Measurements from ENCODE around the gene CCL11.
A peak's percentile ranks its signal among the peaks of the same experiment; 100 is the strongest.

Gene CCL11

DNA sequence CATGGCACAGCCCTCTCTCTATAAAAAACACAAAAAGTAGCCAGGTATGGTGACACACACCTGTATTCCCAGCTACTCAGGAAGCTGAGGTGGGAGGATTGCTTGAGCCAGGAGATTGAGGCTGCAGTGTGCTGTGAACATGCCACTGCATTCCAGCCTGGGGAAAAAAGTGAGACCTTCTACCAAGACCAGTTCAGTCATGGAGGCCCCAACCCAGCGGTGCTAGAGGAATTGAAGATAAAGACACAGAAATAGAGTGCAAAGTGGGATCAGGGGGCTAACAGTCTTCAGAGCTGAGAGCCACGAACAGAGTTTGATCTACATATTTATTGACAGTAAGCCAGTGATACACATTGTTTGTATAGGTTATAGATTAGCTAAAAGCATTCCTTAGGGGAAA lies 18.1 kb downstream of the CCL11 start:
- in situ Hi-C loops (cut with HindIII; ENCODE audit: low pct_ligation_motif_present, low sequenced_read_pairs), result no loop called here
- Histone ChIP-seq H3K36me3 (replicated peaks) (no peaks in the 10 kb centered on the region), H3K4me3 (ENCODE audit: low read depth, low read length) (no peak overlapping the region), H3K27ac (no peak overlapping the region), H3K27me3 (replicated peaks) (no peaks in the 10 kb centered on the region)
- no peak for DNase-seq
- TF ChIP-seq, protein P1, sequence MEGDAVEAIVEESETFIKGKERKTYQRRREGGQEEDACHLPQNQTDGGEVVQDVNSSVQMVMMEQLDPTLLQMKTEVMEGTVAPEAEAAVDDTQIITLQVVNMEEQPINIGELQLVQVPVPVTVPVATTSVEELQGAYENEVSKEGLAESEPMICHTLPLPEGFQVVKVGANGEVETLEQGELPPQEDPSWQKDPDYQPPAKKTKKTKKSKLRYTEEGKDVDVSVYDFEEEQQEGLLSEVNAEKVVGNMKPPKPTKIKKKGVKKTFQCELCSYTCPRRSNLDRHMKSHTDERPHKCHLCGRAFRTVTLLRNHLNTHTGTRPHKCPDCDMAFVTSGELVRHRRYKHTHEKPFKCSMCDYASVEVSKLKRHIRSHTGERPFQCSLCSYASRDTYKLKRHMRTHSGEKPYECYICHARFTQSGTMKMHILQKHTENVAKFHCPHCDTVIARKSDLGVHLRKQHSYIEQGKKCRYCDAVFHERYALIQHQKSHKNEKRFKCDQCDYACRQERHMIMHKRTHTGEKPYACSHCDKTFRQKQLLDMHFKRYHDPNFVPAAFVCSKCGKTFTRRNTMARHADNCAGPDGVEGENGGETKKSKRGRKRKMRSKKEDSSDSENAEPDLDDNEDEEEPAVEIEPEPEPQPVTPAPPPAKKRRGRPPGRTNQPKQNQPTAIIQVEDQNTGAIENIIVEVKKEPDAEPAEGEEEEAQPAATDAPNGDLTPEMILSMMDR (IDR thresholded peaks at IDR 0.05; ENCODE audit: low read depth, low read length, missing control alignments), result no peak

DNA sequence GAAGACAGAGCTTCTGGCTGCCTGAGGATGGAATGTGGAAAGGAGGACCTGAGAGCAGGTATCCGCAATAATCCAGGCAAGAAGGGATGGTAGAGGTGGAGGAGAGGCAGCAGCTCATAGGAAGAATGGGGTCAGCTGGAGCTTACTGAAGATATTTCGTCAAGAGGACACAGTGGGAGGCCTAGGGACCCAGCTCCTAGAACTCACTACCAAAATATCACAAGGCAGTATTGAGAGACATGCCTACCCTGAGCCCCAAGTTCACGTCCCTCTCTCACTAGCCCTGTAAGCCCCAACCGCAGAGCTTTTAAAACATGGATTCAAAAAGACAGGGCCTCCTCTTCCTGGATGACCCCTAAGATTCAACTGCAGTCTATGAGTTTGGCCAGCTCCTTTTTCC lies 19.5 kb downstream of the CCL11 start:
- H3K27ac ChIP-seq, result no peak overlapping the region
- DNase-seq, result no peak
- in situ Hi-C loops (cut with HindIII; ENCODE audit: low pct_ligation_motif_present, low sequenced_read_pairs), result no loop called here
- no peaks in the 10 kb centered on the region for H3K36me3 ChIP-seq (replicated peaks)
- H3K27me3 ChIP-seq (replicated peaks), result no peaks in the 10 kb centered on the region
- TF ChIP-seq, protein P1 (IDR thresholded peaks at IDR 0.05; ENCODE audit: low read depth, low read length, missing control alignments), result no peak
- no peak overlapping the region for H3K4me3 ChIP-seq (ENCODE audit: low read depth, low read length)

DNA sequence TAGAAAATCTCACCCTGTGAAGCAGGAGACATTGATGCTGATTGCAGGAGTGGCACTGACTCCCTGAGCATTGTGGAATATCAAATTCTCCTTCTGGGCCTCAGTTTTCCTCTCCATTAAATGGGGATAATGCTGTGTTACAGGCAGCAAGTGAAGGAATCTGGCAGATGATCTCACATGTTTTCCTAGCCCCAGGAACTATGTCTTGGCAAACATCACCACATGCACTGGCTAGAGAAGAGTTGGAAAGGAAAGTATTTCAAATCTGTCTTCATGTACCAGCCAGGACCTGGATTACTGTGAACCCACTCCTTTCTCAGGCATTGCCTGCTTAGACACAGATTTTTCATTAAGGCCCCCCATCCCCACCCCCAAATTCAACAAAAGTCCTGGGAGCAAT lies 20.1 kb downstream of the CCL11 start:
- H3K27ac ChIP-seq, result no peak overlapping the region
- TF ChIP-seq, protein P1 (IDR thresholded peaks at IDR 0.05; ENCODE audit: low read depth, low read length, missing control alignments), result no peak
- in situ Hi-C loops (cut with HindIII; ENCODE audit: low pct_ligation_motif_present, low sequenced_read_pairs), result no loop called here
- no peak for DNase-seq
- H3K4me3 ChIP-seq (ENCODE audit: low read depth, low read length), result no peak overlapping the region
- H3K36me3 ChIP-seq (replicated peaks), result no peaks in the 10 kb centered on the region
- H3K27me3 ChIP-seq (replicated peaks), result no peaks in the 10 kb centered on the region

DNA sequence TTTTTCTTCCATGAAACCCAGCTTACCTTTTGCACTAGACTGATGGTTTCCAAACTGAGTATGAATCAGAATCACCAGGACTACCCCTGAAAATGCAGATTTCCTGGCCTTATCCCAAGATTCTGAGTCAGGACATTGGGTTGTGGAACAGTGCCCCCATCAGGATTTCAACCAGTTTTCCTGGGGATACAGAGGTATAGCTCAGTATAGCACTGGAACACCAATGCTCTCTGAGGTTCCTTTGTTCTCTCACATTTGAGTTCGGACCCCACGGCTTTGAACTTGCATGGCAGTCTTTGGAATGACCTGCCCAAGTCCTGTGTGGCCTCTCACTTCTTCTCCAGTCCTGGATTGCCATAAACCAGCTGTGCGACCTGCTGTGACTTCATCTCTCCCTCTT lies 20.9 kb downstream of the CCL11 start:
- TF ChIP-seq, protein P1 (IDR thresholded peaks at IDR 0.05; ENCODE audit: low read depth, low read length, missing control alignments), result peak; percentile 46
- Histone ChIP-seq H3K27ac (no peak overlapping the region), H3K36me3 (replicated peaks) (no peaks in the 10 kb centered on the region), H3K4me3 (ENCODE audit: low read depth, low read length) (no peak overlapping the region), H3K27me3 (replicated peaks) (no peaks in the 10 kb centered on the region)
- peak; percentile 16 for DNase-seq
- in situ Hi-C loops (cut with HindIII; ENCODE audit: low pct_ligation_motif_present, low sequenced_read_pairs), result no loop called here

DNA sequence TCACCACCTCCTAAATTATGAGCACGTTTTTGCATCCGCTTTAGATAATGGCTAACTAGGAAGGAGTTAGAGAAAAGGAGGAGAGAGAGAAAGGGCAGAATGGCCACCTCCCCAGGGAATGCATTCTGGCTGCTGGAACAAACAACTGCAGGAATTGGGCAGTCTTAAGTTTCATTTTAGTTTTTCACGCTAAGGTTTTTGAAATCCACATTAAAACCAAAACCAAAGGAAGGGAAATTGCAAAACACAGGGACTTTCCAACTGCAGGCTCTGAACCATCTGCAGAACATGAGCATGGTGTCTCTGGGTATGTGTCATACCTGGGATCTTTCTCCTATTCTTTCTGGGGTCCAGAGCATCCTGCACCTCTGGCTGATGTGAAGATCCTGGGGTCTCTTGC lies 21.6 kb downstream of the CCL11 start:
- Histone ChIP-seq H3K36me3 (replicated peaks) (no peaks in the 10 kb centered on the region), H3K4me3 (ENCODE audit: low read depth, low read length) (no peak overlapping the region), H3K27me3 (replicated peaks) (no peaks in the 10 kb centered on the region), H3K27ac (no peak overlapping the region)
- DNase-seq, result no peak
- TF ChIP-seq, protein P1 (IDR thresholded peaks at IDR 0.05; ENCODE audit: low read depth, low read length, missing control alignments), result no peak
- in situ Hi-C loops (cut with HindIII; ENCODE audit: low pct_ligation_motif_present, low sequenced_read_pairs), result no loop called here

DNA sequence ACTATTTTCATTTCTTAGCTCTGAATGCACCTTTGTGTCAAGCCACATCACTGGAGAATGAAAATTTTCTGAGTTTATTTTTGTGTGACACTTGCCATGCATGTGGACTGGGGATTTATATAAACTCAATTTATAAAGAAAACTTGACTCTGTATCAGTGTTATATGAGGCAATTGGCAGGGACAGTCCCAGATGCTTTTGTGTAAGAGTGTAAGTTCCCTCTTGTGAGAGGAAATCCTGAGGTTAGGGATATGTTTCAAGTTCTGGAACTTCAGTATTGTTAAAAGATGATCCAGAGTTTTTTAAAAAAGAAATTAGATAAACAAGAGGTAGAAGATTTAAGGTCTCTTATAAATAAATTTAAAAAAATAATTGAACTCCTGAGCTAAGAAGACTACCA lies 22.8 kb downstream of the CCL11 start:
- in situ Hi-C loops (cut with HindIII; ENCODE audit: low pct_ligation_motif_present, low sequenced_read_pairs), result no loop called here
- H3K4me3 ChIP-seq (ENCODE audit: low read depth, low read length), result no peak overlapping the region
- TF ChIP-seq, protein P1 (IDR thresholded peaks at IDR 0.05; ENCODE audit: low read depth, low read length, missing control alignments), result no peak
- H3K27me3 ChIP-seq (replicated peaks), result no peaks in the 10 kb centered on the region
- no peak overlapping the region for H3K27ac ChIP-seq
- H3K36me3 ChIP-seq (replicated peaks), result no peaks in the 10 kb centered on the region
- no peak for DNase-seq
